ENCODE data around the gene JCAD. TPM values are rescaled to one million over a fixed set of nuclear protein-coding genes. Genes with fewer than 3 reads are reported as not detected.
"Not testable (repeated sequence)": the region's sequence is repeated elsewhere in the genome, so short reads cannot be mapped to it uniquely, and the experiment has no call there.

Gene JCAD
- total RNA-seq, result 22.7 TPM

GRCh38 chr10:30059209-30060107 is at the start of gene JCAD:
Gene JCAD (minus strand): TSS chr10:30059586. CDS start chr10:30047812, 11,774 bp downstream.
- peak; percentile 78 for DNase-seq (ENCODE audit: low spot score)

- DNase-seq (ENCODE audit: low spot score), result no peak
Measured at GRCh38 chr10:30106987-30107386, 47.6 kb upstream of the JCAD start.

- DNase-seq (ENCODE audit: low spot score), result no peak
Measured at GRCh38 chr10:30103595-30104320, 44.4 kb upstream of the JCAD start.

- not testable (repeated sequence) for DNase-seq (ENCODE audit: low spot score)
Measured at GRCh38 chr10:30099706-30100105, 40.3 kb upstream of the JCAD start.

- no peak for DNase-seq (ENCODE audit: low spot score)
Measured at GRCh38 chr10:30099101-30099500, 39.7 kb upstream of the JCAD start.

- no peak for DNase-seq (ENCODE audit: low spot score)
Measured at GRCh38 chr10:30098629-30099028, 39.2 kb upstream of the JCAD start.

GRCh38 chr10:30096564-30096963 is 37.2 kb upstream of the JCAD start:
- no peak for DNase-seq (ENCODE audit: low spot score)

GRCh38 chr10:30095631-30096422 is 36.4 kb upstream of the JCAD start:
- no peak for DNase-seq (ENCODE audit: low spot score)

- DNase-seq (ENCODE audit: low spot score), result no peak
Measured at GRCh38 chr10:30094601-30095000, 35.2 kb upstream of the JCAD start.

GRCh38 chr10:30093303-30093950 is 34.0 kb upstream of the JCAD start:
- no peak for DNase-seq (ENCODE audit: low spot score)

- DNase-seq (ENCODE audit: low spot score), result no peak
Measured at GRCh38 chr10:30092151-30092790, 32.9 kb upstream of the JCAD start.

- no peak for DNase-seq (ENCODE audit: low spot score)
Measured at GRCh38 chr10:30091136-30091535, 31.8 kb upstream of the JCAD start.

GRCh38 chr10:30088178-30088577 is 28.8 kb upstream of the JCAD start:
- DNase-seq (ENCODE audit: low spot score), result no peak

- DNase-seq (ENCODE audit: low spot score), result no peak
Measured at GRCh38 chr10:30083934-30084333, 24.5 kb upstream of the JCAD start.

- DNase-seq (ENCODE audit: low spot score), result no peak
Measured at GRCh38 chr10:30081182-30081581, 21.8 kb upstream of the JCAD start.

- DNase-seq (ENCODE audit: low spot score), result no peak
Measured at GRCh38 chr10:30080161-30080560, 20.8 kb upstream of the JCAD start.

GRCh38 chr10:30079408-30079807 is 20.0 kb upstream of the JCAD start:
- DNase-seq (ENCODE audit: low spot score), result no peak

GRCh38 chr10:30075481-30075880 is 16.1 kb upstream of the JCAD start:
- no peak for DNase-seq (ENCODE audit: low spot score)

GRCh38 chr10:30074933-30075332 is 15.5 kb upstream of the JCAD start:
- DNase-seq (ENCODE audit: low spot score), result no peak

- no peak for DNase-seq (ENCODE audit: low spot score)
Measured at GRCh38 chr10:30074090-30074489, 14.7 kb upstream of the JCAD start.

GRCh38 chr10:30073767-30074060 is 14.3 kb upstream of the JCAD start:
- no peak for DNase-seq (ENCODE audit: low spot score)

Data from ureter (tissue), 1 donor.